Fibroblast of skin of right quadriceps (primary cell): ENCODE results near the gene PDCD6IP.
"Not testable (repeated sequence)": the region's sequence is repeated elsewhere in the genome, so short reads cannot be mapped to it uniquely, and the experiment has no call there.

ENCODE experiments used
- DNase-seq: peaks from one replicate; pipeline ENCODE4 v3.0.0-alpha.2; 2013

The PDCD6IP gene

GRCh38 chr3:33798418-33799201, at the start of gene PDCD6IP:
Gene PDCD6IP (plus strand): TSS chr3:33798630. CDS start chr3:33798729, 99 bp downstream.
- DNase-seq: peak; percentile 86

DNA sequence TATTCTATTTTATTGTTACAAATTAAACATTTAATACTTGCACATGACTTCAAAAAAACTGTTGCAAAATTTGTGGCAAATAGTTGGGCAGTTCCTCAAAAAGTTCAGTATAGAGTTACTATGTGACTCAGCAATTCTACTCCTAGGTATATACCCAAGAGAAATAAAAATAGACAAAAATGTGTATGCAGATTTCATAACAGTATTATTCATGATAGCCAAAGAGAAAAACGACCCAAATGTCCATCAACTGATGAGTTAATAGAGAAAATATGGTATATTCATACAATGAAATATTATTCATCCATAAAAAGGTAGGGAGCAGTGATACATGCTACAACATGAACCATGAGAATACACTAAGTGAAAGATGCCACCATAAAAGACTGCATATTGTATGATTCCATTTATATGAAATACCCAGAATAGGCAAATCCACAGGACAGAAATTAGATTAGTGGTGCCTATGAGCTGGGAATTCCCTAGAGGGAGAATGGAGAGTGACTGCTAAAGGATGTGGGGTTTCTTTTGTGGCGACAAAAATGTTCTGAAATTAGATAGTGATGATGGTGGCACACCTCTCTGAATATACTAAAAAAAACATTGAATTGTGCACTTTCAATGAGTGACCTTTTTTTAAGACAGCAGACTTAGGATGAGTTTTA, 48.8 kb upstream of the PDCD6IP start:
- peak; percentile 56 for DNase-seq

GRCh38 chr3:33750211-33750548, 48.2 kb upstream of the PDCD6IP start:
- no peak for DNase-seq

DNA sequence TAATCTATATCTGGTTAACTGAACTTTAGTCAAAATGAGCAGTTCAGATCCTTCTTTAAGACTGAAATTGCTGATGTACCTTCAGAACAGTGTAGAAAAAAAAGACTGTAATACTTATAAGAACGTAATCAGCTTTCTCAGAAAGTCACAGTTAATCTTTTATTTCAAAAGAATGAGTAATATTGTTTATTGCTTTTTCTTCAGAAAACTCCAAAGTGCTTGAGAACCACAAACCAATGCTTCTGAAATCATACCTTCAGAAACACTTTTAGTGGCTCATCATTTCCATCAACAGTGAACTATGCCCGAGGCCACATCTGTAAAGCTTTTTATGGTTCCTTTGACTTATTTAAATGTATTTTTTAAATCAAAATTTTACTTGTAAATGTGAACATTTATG, 47.1 kb upstream of the PDCD6IP start:
- no peak for DNase-seq

DNA sequence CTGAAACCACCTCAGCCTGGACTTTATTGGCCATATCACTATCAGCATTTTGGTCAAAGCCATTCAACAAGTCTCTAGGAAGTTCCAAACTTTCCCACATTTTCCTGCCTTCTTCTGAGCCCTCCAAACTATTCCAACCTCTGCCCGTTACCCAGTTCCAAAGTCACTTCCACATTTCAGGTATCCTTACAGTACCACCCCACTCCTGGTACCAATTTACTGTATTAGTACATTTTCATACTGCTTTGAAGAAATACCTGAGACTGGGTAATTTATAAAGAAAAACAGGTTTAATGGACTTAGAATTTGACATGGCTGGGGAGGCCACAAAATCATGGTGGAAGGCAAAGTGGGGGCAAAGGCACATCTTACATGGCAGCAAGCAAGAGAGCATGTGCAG, 44.0 kb upstream of the PDCD6IP start:
- not testable (repeated sequence) for DNase-seq

- DNase-seq: no peak
These were observed 40.1 kb upstream of the PDCD6IP start for GRCh38 chr3:33758281-33758680.

GRCh38 chr3:33758864-33759263, 39.6 kb upstream of the PDCD6IP start:
- peak; percentile 35 for DNase-seq

DNA sequence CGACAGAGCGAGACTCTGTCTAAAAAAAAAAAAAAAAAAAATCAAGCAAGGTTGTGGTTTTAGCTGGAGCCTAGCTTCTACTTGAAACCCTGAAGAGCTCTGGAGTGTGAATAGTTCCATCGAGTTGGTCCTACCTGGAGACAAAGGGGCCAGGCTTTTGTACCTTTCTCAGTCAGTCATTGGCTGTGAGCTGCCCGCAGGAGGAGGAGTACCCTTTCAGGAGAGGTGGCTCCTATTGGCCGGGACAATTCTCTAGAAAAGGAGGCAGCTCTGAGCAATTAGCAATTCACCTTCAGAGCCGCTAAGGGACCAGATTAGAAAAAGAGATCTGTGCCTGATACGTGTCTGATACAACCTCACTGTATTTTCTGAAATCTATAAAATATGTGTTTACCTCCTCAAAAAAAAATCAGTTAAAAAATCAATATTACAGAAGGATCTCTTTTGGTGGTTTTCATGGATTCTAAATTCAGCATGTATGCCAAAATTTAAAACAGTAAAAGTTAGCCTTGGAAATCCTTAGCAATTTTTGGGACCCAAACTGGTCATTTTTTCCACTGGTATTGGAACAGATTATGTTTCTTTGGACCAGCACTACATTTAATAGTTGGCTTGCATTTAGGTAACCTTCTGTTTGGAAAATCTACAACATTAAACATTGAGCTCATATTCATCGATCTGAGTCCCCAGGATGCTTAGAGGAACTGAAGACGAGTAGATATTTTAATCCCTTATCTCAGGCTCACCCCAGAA, 29.7 kb upstream of the PDCD6IP start:
- DNase-seq: no peak

DNA sequence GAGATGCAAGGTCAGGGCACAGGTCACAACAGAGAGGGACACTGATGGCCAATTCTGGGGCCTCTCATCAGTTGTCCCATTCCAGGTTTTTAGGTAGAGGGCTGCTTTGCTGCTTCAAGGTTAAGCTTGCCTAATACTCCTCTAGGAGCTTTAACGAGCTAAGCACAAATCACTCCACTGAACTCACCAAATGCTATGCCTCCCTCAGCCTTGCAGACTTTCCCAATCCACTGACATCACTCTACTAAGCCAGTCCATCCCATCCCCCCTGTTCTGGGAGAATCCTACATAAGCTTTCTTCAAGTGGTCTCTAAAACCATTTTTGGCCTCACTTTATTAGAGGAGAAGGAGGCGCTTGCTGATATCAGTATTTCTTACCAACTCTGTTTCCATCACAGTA, 24.8 kb upstream of the PDCD6IP start:
- no peak for DNase-seq

GRCh38 chr3:33775363-33775762, 23.1 kb upstream of the PDCD6IP start:
- DNase-seq: no peak

- DNase-seq: no peak
These were observed 20.4 kb upstream of the PDCD6IP start for GRCh38 chr3:33777996-33778395.

DNA sequence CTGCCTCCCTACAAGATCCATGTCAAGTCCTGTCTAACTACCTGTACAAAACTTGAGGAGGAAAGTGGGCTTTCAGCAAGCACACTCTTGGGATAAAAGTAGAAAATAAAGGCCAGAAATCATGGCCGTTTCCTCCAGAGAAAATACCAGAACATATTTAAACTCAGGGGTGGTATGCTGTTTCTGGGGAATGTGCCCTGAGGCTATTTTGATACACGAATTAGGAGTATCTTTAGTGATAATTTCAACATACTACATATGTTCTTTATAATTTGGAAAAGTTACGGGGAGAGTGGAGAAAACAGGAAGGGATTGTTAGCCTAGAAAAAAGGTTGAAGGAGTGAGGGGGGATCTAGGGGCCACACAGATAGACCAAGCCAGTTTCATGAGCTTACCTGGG, 18.7 kb upstream of the PDCD6IP start:
- DNase-seq: no peak

DNA sequence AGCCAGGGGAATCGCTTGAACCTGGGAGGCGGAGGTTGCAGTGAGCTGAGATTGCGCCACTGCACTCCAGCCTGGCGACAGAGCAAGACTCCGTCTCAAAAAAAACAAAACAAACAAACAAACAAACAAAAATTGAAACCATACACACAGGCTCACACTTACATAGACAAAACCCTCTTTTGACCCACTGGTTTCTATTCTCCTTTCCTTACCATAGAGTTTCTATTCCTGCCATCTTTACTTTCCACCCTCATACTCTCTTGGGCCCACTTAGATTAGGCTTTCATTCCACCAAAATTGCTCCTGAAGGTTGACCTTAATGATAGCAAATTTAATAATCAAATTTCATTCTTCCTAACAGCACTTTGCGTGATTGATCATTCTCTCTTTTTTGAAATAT, 17.0 kb upstream of the PDCD6IP start:
- DNase-seq: not testable (repeated sequence)

GRCh38 chr3:33786565-33787327, 11.7 kb upstream of the PDCD6IP start:
- peak; percentile 11 for DNase-seq

DNA sequence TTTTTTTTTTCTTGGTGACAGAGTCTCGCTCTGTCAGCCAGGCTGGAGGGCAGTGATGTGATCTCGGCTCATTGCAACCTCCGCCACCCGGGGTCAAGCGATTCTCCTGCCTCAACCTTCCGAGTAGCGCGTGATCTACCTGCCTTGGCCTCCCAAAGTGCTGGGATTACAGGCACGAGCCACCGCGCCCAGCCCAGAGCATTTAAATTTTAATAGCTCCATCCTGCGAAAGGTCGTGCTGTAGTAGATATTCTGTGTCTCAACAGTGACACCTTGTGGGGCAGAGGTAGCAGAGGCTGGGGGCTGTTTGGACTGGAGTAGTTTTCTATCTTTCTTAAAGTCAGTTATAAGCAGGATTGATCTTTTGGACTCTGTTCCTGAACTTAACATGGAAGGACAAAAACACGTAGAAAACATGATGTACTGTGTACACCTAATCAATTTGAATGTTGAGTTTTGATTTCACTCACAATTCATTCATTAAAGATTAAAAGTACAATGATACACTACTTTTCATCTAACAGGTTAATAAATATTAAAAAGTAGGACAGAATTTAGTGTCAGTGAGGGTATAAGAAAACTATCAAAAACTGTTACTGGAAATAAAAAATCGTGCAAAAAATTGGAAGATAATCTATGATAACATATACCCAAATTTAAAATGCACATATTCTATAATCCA, 11.0 kb upstream of the PDCD6IP start:
- peak; percentile 60 for DNase-seq

GRCh38 chr3:33789183-33789954, 9.1 kb upstream of the PDCD6IP start:
- DNase-seq: no peak

- no peak for DNase-seq
These were observed 8.3 kb upstream of the PDCD6IP start for GRCh38 chr3:33790091-33790490.

- no peak for DNase-seq
These were observed 6.8 kb upstream of the PDCD6IP start for GRCh38 chr3:33791477-33792166.

- DNase-seq: no peak
These were observed 6.1 kb upstream of the PDCD6IP start for GRCh38 chr3:33792167-33792892.

DNA sequence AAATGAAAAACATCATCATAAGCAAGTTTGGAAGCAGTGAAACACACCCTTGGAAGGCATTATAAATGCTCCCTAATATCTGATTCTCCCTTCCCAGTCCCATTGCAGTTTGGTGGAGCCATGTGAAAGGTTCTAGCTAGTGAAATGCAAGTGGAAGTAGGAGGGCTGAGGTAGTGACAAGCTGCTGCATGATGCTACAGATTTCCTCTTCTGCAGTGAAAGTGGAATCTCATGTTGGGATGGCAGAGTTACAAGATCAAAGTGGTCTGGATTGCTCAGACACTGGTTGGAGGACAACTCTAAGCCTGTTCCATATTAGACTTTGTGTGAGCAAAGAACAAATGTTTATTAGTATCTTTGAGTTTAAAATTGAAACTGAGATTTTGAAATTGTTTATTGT, 3.3 kb upstream of the PDCD6IP start:
- no peak for DNase-seq
